ENCODE results near the gene CARHSP1. TPM values are rescaled to one million over a fixed set of nuclear protein-coding genes. Genes with fewer than 3 reads are reported as not detected.

The CARHSP1 gene
- total RNA-seq, 1 experiment from 2014 or later = 79.7 TPM

GRCh38 chr16:8831450-8831849 lies 37.4 kb downstream of the CARHSP1 start:
- no peaks in the 10 kb centered on the region for H4K20me1 ChIP-seq (ENCODE audit: insufficient read depth)
- ChIA-PET RAD21 (ENCODE audit: low non-redundant PET in 1 of 2, low total read pairs in 2 of 2, uncharacterized antibody in 2 of 2, unreplicated experiment in 2 of 2) (no interaction called here), CTCF (no interaction called here), POLR2A (no interaction called here)
- BruUV-seq (replicated peaks) = no TSS peak
- no peak overlapping the region for H3K9ac ChIP-seq (ENCODE audit: low read length)
- H3K36me3 ChIP-seq (ENCODE audit: control insufficient read depth in 1 of 2, insufficient read depth in 2 of 2, low read length in 2 of 2) = peaks cover 11 to 34% of the 10 kb centered on the region in 2 experiments; a peak in 3 of 4 replicates
- no peak overlapping the region for H3K4me3 ChIP-seq (replicated peaks in 1 of 2; ENCODE audit: low read depth in 1 of 2, low read length in 2 of 2)
- H3K9me2 ChIP-seq (ENCODE audit: insufficient read depth) = no peaks in the 10 kb centered on the region
- no peaks in the 10 kb centered on the region for H3K9me3 ChIP-seq (ENCODE audit: control insufficient read depth in 1 of 2, insufficient read depth in 1 of 2, low read depth in 1 of 2, low read length in 2 of 2)
- ATAC-seq (no peak), DNase-seq (ENCODE audit: low read depth, low spot score) (no peak)
- no peaks in the 10 kb centered on the region for H3K27me3 ChIP-seq (ENCODE audit: insufficient read depth, low read length)
- no peak overlapping the region for H2AFZ ChIP-seq (ENCODE audit: low read depth, low read length, poor library complexity, severe bottlenecking)
- H3K4me1 ChIP-seq (ENCODE audit: control insufficient read depth in 1 of 2, insufficient read depth in 2 of 2, low read length in 2 of 2) = no peaks in the 10 kb centered on the region
- no peak overlapping the region for H3K4me2 ChIP-seq (ENCODE audit: low read length)
- no peak for TF ChIP-seq ZNF274 (IDR thresholded peaks at IDR 0.05; ENCODE audit: low read depth, low read length)
- intact Hi-C loops (cut with micrococcal nuclease) = no loop called here
- peaks cover 58% of the 10 kb centered on the region for H3K79me2 ChIP-seq (ENCODE audit: insufficient read depth, low read length)
- no peak overlapping the region for H3K27ac ChIP-seq (ENCODE audit: low read depth, low read length)

DNA sequence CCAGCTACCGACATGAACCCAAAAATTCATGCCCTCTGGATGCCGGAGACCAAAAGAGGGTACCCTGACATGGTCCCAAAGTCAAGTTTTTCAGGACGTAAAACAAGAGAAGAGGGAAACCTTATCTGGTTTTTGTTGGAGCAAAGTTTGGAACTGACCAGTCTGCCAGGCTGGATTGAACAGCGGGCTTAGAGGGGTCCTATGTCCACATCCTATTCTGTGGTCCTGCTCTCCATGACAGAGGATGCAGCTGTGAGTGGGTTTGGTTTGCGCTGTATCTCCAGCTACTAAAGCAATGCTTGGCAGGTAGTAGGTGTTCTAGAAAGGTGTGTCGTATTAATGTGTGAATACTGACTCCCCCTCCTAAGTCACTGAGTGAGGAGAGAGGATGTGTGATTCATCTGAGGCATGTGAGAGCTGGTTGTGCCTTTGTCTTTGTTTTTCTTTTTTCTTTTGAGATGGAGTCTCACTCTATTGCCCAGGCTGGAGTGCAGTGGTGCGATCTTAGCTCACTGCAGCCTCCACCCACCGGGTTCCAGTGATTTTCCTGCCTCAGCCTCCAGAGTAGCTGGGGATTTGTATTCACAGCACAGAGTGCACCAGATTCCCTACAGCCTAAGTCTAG lies 40.2 kb downstream of the CARHSP1 start:
- peaks cover 5% of the 10 kb centered on the region for H4K20me1 ChIP-seq (ENCODE audit: insufficient read depth)
- TF ChIP-seq FOSL1 (IDR thresholded peaks at IDR 0.05; ENCODE audit: low read depth) = no peak
- TF ChIP-seq ELF1 (IDR thresholded peaks at IDR 0.05; ENCODE audit: borderline replicate concordance, low read depth) = no peak
- no peak for TF ChIP-seq ZFX (IDR thresholded peaks at IDR 0.05)
- no peak for TF ChIP-seq YY1 (IDR thresholded peaks at IDR 0.05; ENCODE audit: extremely low read depth, insufficient replicate concordance, low read depth, low read length)
- TF ChIP-seq SIN3A (IDR thresholded peaks at IDR 0.05; ENCODE audit: low read depth) = no peak
- no peak for TF ChIP-seq POLR2AphosphoS5 (IDR thresholded peaks at IDR 0.05; ENCODE audit: low read depth, low read length)
- no peak for TF ChIP-seq EZH2phosphoT487 (IDR thresholded peaks at IDR 0.05; ENCODE audit: borderline replicate concordance)
- no peak for TF ChIP-seq CEBPB (IDR thresholded peaks at IDR 0.05; ENCODE audit: low read depth)
- no peak for TF ChIP-seq EGR1 (IDR thresholded peaks at IDR 0.05; ENCODE audit: low read depth)
- no peak for TF ChIP-seq TCF7L2 (IDR thresholded peaks at IDR 0.05; ENCODE audit: borderline replicate concordance, extremely low read depth, insufficient read depth, insufficient read length)
- no peak for TF ChIP-seq ATF3 (IDR thresholded peaks at IDR 0.05)
- TF ChIP-seq EZH2 (IDR thresholded peaks at IDR 0.05) = no peak
- TF ChIP-seq ZNF274 (IDR thresholded peaks at IDR 0.05; ENCODE audit: low read depth, low read length) = no peak
- TF ChIP-seq POLR2A (IDR thresholded peaks at IDR 0.05; ENCODE audit: borderline replicate concordance, extremely low read depth, insufficient read depth, insufficient read length) = no peak
- TF ChIP-seq SRF (IDR thresholded peaks at IDR 0.05; ENCODE audit: low read depth) = no peak
- no peak for TF ChIP-seq SP1 (IDR thresholded peaks at IDR 0.05; ENCODE audit: low read depth)
- H3K27ac ChIP-seq (ENCODE audit: low read depth, low read length) = no peak overlapping the region
- ChIA-PET RAD21 (ENCODE audit: low non-redundant PET in 1 of 2, low total read pairs in 2 of 2, uncharacterized antibody in 2 of 2, unreplicated experiment in 2 of 2) (no interaction called here), CTCF (no interaction called here), POLR2A (no interaction called here)
- H3K79me2 ChIP-seq (ENCODE audit: insufficient read depth, low read length) = peaks cover 68% of the 10 kb centered on the region
- ATAC-seq (no peak), DNase-seq (ENCODE audit: low read depth, low spot score) (no peak)
- no peak overlapping the region for H3K9ac ChIP-seq (ENCODE audit: low read length)
- intact Hi-C loops (cut with micrococcal nuclease) = no loop called here
- no peak overlapping the region for H3K4me2 ChIP-seq (ENCODE audit: low read length)
- no peak overlapping the region for H3K4me3 ChIP-seq (replicated peaks in 1 of 2; ENCODE audit: low read depth in 1 of 2, low read length in 2 of 2)
- no peaks in the 10 kb centered on the region for H3K9me3 ChIP-seq (ENCODE audit: control insufficient read depth in 1 of 2, insufficient read depth in 1 of 2, low read depth in 1 of 2, low read length in 2 of 2)
- H3K36me3 ChIP-seq (ENCODE audit: control insufficient read depth in 1 of 2, insufficient read depth in 2 of 2, low read length in 2 of 2) = peaks cover 18 to 44% of the 10 kb centered on the region in 2 experiments; a peak in 3 of 4 replicates
- no TSS peak for BruUV-seq (replicated peaks)
- no peak overlapping the region for H2AFZ ChIP-seq (ENCODE audit: low read depth, low read length, poor library complexity, severe bottlenecking)
- no peaks in the 10 kb centered on the region for H3K4me1 ChIP-seq (ENCODE audit: control insufficient read depth in 1 of 2, insufficient read depth in 2 of 2, low read length in 2 of 2)
- no peaks in the 10 kb centered on the region for H3K9me2 ChIP-seq (ENCODE audit: insufficient read depth)
- no peaks in the 10 kb centered on the region for H3K27me3 ChIP-seq (ENCODE audit: insufficient read depth, low read length)
